ENCODE measurements around the gene PNPLA6.

PNPLA6 gene

DNA sequence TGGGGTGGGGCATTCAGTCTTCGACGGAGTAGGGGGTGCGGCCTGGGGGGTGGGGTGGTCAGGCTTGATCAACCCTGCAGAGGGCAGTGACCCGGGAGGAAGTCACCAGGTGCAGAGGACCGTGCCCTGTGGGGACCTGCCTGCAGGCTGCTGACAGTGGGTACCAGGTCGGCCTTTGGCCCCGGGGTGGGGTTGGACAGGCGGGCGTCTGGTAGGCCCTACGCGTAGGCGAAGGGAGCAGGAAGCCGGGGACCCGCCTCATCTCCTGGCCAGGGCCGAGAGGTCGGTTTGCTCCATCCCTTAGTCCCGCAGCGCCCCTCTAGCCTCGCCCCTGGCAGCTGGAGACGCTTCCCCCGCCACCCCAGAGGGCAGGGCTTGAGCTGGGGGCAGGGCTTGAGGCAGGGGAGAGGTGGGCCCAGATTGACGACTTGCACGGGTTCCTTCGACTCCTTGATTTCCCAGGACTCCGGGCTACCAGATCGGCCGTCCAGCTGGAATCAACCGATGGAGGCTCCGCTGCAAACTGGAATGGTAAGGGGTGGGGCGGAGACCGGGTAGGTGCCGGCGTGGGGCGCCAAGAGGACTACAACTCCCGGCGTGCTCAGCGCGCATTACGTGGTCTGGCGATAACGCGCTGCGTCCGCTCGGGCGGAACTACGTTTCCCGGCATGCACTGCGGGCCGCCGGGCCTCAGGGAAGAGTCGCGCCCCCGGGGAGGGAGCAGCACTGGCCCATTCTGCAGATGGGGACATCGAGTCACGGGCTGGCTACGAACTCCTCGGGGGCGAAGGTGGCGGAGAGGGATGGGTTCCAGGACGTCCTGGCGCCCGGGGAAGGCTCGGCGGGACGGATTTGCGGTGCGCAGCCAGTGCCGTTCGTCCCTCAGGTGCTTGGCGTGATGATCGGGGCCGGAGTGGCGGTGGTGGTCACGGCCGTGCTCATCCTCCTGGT lies at the start of gene PNPLA6:
Gene PNPLA6 (plus strand): TSS at position 671 of the 951 bp plus-strand sequence. CDS start 72 bp downstream, at position 743.
- DNase-seq (ENCODE audit: low read depth in 2 of 2): peak; percentile 84 to 85

DNA sequence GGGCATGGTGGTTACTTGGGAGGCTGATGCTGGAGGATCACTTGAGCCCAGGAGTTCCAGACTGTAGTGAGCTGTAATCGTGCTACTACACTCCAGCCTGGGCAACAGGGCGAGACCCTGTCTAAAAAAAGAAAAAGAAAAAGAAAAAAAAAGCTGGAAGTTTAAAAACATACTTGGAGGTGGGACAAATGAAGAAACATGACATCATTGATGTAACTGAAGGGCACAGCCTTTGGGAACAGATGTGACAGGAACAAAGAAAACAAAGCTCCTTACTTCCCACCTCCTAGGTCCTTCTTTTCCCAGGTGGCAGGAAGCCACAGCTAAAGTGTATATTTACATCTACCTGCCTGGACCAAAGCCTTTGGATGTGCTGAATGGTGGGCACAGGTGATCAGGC lies 48.6 kb upstream of the PNPLA6 start:
- no peak for DNase-seq (ENCODE audit: low read depth in 2 of 2)

DNA sequence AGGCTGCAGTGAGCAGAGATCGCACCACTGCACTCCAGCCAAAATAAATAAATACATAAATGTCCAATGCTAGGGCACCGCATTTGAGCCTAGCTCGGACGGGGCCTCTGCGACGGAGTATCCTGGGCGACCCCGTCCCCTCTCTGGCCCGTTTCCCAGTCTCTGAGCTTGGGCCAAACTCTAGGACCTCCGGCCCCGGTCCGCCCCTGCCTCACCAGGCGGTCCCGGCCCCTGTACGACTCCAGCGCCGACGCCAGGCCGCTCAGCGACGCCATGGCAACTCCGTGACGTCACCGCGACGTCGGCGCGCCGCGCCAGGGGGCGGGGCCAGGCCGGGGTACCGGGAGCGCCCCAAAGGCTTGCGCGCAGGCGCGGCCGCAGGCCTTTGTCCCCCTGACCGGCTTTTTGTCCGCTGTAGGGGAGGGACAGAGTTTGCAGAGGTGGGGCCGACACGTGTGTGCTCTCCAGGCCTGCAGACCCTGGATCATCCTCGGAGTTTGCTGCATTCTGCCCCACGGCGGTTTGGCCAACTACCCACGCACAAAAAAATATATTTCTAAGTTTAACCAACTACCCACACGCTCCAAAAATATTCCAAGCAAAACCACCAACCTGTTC lies 46.7 kb upstream of the PNPLA6 start, which contains the start of gene PEX11G:
Gene PEX11G (minus strand): TSS at position 300 of the 618 bp plus-strand sequence. CDS start 25 bp downstream, at position 275.
- peak; percentile 83 to 85 for DNase-seq (ENCODE audit: low read depth in 2 of 2)

DNA sequence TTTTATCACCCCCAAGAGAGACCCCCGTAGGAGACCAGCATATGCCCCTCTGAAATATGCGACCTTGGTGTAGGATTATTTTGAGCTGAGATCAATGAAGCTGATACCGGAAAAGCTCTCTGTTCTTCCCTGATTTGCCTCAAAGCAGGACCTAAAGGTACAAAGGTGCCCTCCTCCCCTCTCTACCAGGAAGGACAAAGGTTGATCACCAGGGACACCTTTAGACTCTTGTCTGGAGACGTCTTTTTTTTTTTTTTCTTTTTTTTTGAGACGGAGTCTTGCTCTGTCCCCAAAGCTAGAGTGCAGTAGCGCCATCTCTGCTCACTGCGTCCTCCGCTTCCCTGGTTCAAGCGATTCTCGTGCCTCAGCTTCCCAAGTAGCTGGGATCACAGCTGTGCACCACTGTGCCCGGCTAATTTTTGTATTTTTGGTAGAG lies 45.9 kb upstream of the PNPLA6 start:
- DNase-seq (ENCODE audit: low read depth in 2 of 2): no peak

DNA sequence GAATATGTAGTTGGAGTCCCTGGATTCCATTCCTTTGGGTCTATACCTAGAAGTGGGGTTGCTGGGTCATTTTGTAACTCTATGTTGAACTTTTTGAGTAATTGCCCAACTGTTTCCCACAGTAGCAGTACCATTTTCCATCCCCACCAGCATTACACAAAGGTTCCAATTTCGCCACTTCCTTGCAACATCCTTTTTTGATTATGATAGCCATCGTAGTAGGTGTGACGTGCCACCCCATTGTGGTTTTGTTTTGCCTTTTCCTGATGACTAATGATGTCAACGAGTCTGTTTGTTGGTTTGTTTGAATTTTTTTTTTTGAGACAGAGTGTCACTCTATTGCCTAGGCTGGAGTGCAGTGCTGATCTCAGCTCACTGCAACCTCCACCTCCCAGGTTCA lies 43.4 kb upstream of the PNPLA6 start:
- DNase-seq (ENCODE audit: low read depth in 2 of 2): no peak

DNA sequence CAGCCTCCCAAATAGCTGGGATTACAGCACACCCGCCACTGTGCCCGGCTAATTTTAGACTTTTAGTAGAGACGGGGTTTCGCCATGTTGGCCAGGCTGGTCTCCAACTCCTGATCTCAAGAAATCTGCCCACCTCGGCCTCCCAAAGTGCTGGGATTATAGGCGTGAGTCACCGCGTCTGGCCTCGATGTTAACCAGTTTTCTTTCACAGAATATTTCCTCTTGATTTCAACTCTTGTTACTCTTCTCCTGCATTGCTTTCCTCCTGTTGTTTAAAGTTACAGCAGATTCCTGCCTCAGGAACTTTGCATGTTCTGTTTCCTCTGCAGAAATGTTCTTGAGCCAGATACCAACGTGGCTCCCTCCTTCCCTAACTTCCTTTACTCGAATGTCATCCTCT lies 43.0 kb upstream of the PNPLA6 start:
- no peak for DNase-seq (ENCODE audit: low read depth in 2 of 2)

DNA sequence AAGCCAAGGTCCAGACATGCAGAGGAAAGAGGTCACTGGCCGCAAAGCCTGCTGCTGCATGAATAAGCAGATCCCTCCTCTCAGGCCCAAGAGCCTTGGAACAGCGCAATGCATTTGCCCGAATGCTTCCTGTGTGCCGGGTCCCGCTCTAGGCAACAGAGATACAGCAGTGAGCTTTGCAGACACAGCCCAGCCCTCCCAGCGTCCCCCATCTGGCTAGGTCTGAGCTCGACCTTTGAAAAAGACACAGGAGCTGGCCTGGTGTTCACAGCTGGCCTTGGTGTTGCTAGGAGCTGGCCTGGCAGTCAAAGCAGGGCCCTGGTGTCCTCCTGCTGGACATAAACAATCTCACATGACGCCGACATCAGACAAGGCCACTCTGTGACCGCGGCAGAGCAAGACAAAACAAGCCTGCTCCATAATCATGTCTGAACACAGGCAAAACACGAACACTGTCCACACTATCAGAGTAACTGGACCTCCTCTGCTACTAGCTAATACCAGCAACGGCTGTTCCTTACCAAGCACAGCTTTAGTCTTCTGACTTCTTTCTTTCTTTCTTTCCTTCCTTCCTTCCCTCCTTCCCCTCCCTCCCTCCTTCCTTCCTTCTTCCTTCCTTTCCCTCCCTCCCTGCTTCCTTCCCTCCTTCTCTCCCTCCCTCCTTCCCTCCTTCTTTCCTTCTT lies 41.0 kb upstream of the PNPLA6 start:
- no peak for DNase-seq (ENCODE audit: low read depth in 2 of 2)

DNA sequence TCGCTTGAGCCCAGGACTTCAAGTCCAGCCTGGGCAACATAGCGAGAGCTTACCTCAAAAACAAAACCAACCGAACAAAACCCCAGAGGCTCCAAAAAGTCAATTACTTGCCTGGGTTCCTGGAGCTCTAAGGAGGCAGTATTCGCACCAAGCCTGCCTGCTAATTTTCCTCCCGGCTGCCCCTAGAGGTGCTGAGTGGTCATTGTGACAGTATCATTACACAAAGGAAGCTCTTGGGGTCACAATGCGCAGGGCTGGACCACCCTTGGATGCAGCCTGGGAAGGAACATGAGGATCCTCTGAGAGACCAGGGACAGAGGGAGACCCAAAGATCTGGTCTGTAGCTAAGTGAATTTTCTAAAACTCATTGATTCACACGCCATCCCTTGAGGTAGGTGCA lies 38.2 kb upstream of the PNPLA6 start:
- DNase-seq (ENCODE audit: low read depth in 2 of 2): no peak

DNA sequence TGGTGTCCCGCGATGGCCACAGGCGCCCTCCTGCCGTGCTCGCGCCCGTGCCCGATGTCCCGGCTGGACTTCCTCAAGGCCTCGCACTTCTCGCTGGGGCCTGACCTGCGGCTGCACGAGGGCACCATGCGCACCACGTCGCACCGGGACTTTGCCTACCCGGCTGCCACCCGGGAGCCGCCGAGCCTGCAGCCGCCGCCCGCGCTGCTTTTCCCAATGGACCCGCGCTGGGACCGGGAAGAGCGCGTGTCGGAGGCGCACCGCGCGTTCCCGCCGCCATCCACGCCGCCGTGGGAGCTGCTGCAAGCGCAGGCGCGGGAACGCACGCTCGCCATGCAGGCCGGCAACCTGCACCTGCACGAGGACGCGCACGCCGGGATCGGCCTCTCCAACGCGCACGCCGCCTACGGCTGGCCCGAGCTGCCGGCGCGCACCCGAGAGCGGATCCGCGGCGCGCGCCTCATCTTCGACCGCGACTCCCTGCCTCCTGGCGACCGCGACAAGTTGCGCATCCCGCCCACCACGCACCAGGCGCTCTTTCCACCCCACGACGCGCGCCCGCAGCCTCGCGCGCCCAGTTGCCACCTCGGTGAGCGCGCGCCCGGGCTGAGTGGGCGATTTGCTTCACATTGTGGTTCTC lies 34.6 kb upstream of the PNPLA6 start:
- DNase-seq (ENCODE audit: low read depth in 2 of 2): no peak

DNA sequence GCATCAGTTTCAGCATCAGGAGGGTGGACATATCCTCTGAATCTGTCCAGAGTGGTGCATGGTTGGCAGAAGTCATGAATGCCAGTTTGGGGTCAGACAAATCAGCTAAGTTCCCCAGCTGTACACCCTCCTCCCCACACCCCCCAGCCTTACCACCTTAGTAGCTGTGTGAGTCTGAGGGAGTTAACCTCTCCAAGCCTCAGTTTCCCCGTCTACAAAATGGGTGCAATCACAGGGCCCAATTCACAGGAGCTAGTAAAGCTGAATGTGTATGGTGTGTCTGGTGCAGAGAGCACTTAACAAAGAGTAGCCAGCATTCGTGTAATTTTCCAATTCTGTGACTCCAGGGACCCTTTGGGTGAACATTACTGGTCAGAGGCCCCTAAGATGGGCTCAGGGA lies 33.0 kb upstream of the PNPLA6 start:
- DNase-seq (ENCODE audit: low read depth in 2 of 2): no peak

DNA sequence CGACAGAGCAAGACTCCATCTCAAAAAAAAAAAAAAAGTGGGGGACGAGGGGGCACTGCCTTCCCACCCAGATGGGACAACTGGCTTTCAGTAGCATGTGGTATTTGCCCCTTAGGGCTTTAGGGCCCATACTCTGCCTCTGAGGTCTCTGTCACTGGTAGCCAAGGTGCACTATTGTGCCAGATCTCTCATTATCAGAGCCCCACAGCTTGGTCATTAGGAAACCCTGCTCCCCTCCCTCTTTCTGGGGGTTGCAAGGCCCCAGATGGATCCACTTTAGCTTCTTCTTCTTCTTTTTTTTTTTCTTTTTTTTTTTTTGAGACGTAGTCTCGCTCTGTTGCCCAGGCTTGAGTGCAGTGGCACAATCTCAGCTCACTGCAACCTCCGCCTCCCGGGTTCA lies 30.8 kb upstream of the PNPLA6 start:
- no peak for DNase-seq (ENCODE audit: low read depth in 2 of 2)

DNA sequence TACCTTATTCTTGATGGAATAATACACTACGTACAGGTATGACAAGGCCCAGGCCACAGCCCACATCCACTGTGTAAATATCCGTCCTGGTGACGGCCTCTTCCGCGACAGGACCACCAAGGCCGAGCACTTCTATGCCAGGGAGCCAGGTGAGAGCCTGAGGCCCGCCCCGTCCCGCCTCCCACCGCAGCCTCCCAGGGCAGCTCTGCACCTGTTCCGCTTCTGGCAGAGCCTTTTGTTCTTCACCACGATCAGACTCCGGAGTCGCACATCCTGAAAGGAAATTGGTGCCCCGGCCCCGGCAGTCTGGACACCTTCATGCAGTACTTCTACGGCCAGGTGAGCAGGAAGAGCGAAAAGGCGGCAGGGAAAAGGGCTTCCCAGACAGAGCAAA lies 30.2 kb upstream of the PNPLA6 start:
- DNase-seq (ENCODE audit: low read depth in 2 of 2): no peak

DNA sequence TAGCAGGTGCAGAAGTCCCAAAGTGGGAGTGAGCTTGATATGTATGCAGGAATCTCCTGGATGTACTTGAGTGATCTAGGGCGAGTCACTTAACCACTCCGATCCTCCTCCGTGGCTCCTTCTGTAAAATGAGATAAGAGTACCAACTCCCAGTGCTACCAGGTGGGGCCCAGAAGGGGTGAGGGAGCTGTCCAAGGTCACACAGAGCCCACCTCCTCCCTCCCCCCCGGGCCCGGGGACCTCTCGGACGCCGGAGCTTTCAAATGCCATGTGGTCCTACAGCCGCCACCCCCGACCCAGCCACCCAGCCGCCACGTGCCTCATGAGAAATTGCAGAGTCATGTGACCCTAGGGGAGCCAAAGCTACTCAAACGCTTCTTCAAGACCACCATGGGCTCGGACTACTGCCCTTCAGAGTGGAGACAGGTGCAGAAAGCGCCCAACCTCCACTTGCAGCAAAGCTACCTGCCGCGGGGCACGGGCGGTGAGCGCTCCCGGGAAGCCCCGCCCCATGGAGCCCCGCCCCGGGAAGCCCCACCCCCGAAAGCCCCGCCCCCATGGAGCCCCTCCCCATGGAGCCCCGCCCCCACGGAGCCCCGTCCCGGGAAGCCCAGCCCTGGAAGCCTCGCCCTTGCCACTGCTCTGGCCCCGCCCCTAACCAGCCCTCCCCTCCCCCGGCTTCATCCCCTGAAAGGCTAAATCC lies 29.7 kb upstream of the PNPLA6 start:
- DNase-seq (ENCODE audit: low read depth in 2 of 2): no peak

DNA sequence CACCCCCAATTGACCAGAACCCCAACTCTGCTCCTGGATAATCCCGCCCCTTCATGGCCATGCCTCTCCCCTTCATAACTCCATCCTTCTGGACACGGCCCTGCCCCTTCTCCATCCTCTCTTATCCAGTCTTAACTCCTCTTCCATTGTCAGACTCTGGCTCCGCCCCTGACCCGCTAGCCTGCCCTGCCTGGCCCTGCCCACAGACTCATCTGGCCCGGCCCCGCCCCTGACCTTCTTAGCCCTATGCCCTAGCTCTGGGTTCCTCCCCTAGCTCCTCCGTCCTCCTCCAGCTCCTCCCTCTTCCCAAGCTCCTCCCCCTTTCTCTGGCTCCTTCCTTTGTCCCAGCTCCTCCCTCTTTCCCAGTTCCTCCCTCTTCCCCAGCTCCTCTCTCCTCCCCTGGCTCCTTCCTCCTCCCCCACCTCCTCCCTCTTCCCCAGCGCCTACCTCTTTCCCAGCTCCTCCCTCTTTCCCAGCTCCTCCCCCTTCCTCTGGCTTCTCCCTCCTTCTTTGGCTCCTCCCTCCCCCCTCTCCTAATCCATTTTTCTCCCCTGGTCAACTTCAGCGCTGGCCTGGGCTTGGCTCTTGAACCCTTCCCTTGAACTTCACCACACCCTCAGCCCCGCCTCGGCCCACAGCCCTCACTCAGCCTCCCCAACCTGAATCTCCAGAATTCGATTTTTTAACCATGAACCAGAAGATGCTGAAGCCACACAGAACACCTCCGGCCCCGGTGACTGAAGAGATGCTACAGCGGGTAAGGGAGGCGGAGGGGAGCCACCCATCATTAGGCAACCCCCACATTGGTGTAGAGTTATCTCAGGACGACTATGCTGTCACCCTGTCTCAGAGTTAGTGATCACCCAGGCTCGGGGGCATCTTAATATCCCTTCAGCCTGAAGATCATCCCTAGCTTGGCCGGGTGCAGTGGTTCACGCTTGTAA lies 28.9 kb upstream of the PNPLA6 start:
- no peak for DNase-seq (ENCODE audit: low read depth in 2 of 2)

DNA sequence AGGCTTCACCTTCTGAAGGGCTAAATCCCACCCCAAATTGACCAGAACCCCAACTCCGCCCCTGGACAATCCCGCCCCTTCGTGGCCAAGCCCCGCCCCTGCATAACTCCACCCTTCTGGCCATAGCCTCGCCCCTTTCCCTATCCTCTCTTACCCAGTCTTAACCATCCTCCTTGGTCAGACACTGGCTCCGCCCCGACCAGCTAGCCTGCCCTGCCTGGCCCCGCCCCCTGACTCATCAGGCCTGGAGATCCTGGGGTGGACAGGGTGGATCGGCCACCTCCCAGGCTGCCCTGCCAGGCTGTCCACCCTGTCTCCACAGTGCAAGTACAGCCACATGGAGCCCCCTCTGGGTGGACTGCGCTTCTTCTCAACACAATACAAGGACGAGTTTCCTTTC lies 27.6 kb upstream of the PNPLA6 start:
- no peak for DNase-seq (ENCODE audit: low read depth in 2 of 2)

DNA sequence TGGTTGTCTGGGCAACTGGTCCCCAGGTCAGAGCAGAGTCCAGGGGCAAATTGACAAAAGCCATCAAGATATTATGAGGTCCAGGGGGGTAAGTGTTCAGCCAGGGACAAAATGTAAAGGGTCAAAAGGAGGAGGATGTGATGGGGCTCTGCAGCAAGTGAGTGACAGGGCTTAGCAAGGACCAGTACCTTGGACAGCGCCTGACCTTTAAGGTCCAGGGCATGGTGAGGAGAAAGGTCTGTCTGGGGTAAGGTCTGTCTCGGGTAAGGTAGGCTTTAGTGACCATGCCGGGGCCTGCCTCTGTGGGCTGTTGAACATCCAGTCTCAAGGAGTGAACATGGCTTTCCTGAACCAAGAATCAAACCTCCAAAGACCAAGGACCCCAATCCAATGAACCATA lies 25.9 kb upstream of the PNPLA6 start:
- no peak for DNase-seq (ENCODE audit: low read depth in 2 of 2)

DNA sequence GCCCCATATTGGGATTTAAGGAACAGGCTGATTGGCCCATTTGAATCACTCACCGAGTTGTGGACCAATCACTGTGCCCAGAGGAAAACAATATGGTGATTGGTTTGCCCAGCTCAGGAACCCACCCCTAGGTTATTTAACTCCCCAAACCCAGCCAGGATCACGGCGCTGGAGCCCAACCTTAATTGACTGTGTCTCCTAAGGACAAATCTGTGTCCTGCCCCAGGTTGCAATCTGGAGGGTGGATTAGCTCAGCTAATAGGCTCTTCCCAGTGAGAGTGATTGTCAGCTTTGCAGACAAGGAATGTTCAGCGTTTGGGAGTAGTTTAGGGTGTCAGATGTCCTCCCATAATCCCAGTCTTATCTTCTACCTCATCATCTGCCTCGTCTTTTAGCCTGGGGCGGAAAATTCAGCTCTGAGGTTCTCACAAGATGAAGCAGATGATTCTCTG lies 23.1 kb upstream of the PNPLA6 start:
- no peak for DNase-seq (ENCODE audit: low read depth in 2 of 2)

DNA sequence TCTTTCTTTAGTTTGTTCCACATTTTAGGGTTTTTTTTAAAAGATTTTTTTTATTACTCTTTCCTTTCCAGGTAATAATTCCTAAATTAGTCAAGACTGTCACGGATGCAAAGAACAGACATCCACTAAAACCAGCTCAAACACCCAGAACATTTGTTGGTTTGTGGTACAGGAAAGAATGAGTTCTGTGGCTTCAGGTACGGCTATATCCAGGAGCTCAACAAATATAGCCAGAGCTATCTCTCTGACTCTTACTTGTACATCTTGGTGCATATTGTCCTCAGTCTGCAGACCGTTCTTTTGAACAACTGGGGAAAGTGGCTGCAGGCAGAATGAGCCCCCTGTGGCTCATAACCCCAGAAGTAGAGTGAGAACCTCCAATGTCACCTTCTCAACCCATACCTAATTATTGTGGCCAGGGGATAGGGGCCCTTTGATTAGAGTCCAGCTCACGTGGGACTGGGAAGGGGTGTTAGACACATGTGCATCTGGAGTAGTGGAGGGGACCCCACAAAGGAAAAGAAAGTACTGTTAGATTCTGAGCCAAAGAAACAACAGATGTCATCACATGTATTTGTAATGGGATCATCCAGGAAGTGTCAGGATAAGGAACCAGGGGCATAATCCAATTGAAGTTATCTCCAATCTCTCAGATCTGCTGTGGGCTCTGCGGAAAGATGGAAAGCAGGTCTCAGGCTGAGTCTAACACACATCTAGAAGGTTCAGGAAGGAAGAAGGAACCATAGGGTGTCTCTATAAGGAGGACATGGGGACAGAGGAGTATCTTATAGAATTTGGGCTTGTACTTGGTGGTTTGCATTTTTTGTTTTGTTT lies 21.5 kb upstream of the PNPLA6 start:
- DNase-seq (ENCODE audit: low read depth in 2 of 2): no peak

DNA sequence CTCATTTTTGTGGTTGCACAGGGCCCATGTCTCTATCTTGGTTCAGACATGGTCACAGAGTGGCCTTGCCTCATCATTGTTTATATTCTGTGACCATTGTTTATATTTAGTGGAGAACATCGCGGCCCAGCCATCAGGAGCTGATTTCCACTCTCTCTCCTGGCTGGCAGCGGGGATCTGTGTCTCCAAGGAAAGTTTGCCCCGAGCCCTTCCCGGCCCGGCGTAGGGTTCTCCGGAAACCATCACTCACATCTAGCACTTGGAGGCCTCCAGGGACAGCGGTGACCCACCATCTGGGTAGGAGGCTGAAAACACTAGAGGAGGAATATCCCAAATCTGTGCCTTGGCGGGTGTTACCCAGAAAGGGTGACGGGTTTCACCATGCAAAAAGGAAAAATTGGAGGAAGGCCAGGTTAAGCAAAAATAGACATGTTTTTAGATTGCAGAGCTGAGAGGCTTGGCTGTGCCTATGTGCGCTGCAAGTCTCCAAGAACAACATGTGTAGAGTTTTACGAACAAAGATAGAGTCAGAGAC lies 20.3 kb upstream of the PNPLA6 start:
- no peak for DNase-seq (ENCODE audit: low read depth in 2 of 2)

All from stimulated activated CD8-positive, alpha-beta memory T cell treated with anti-CD3 and anti-CD28 coated beads, Interleukin-2, amount 100 ng/mL, for 1 hour (primary cell).